ENCODE measurements around the gene GRPEL2.

Gene GRPEL2

DNA sequence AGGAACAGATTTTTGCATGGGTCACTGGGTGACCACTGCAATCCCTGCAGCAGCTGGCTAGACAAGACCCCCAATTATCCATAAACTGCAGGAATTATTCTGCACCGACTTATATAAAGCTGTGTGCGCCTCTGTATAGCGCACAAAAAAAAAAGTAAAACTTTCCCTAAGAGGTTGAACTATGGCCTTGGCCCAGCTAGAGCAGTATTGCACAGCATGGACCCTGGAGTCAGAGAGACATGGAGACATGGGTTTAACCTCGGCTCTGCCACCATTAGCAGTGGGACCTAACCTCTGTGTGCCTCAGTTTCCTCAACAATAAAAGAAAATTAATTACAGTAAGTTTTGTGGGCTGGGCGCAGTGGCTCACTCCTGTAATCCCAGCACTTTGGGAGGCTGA is 17.1 kb upstream of the GRPEL2 start:
- no peak for TF ChIP-seq SIN3A (IDR thresholded peaks at IDR 0.05; ENCODE audit: borderline replicate concordance, insufficient read depth, low read length)
- TF ChIP-seq POLR2AphosphoS5 (IDR thresholded peaks at IDR 0.05; ENCODE audit: low read depth, low read length): no peak
- TF ChIP-seq FOXP2 (optimal IDR thresholded peaks at IDR 0.05; ENCODE audit: borderline replicate concordance, extremely low read depth, extremely low read length, insufficient read depth): no peak
- TF ChIP-seq, protein P1, sequence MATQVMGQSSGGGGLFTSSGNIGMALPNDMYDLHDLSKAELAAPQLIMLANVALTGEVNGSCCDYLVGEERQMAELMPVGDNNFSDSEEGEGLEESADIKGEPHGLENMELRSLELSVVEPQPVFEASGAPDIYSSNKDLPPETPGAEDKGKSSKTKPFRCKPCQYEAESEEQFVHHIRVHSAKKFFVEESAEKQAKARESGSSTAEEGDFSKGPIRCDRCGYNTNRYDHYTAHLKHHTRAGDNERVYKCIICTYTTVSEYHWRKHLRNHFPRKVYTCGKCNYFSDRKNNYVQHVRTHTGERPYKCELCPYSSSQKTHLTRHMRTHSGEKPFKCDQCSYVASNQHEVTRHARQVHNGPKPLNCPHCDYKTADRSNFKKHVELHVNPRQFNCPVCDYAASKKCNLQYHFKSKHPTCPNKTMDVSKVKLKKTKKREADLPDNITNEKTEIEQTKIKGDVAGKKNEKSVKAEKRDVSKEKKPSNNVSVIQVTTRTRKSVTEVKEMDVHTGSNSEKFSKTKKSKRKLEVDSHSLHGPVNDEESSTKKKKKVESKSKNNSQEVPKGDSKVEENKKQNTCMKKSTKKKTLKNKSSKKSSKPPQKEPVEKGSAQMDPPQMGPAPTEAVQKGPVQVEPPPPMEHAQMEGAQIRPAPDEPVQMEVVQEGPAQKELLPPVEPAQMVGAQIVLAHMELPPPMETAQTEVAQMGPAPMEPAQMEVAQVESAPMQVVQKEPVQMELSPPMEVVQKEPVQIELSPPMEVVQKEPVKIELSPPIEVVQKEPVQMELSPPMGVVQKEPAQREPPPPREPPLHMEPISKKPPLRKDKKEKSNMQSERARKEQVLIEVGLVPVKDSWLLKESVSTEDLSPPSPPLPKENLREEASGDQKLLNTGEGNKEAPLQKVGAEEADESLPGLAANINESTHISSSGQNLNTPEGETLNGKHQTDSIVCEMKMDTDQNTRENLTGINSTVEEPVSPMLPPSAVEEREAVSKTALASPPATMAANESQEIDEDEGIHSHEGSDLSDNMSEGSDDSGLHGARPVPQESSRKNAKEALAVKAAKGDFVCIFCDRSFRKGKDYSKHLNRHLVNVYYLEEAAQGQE (IDR thresholded peaks at IDR 0.05; ENCODE audit: insufficient read depth in 1 of 2, low read depth in 2 of 2, low read length in 2 of 2): no peak
- TF ChIP-seq TAF1 (IDR thresholded peaks at IDR 0.05; ENCODE audit: borderline replicate concordance, insufficient read depth, low read length): no peak

DNA sequence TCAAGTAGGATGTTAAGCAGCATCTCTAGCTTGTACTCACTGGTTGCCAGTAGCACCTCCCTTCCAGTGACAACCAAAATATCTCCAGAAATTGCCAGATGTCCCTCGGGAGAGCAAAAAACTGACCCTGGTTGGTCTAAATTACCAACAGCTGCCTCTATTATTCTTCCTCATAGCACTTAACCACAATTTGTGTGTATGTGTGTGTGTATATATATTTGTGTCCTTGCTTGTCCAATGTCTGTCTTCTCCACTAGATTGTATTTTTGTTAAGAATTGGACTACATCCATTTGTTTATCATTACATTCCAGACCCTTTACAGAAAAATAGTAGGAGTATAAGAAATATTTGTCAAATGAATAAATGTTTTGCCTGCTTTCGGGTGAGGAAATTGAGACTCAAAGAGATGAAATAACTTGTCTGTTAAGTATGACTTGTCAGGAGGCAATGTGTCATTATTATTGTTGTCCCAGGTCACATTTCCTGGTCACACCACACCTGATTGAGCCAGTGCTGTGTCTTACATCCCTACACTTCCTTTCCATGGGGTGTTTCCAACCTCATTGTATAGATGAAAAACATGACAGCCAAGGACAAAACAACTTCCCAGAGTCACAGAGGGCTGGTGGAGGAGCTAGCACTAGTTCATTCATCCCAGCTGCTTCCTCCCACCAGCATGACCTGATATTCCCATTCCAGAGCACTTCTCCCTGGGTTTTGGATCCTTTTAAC is 11.4 kb upstream of the GRPEL2 start:
- no peak for TF ChIP-seq SIN3A (IDR thresholded peaks at IDR 0.05; ENCODE audit: borderline replicate concordance, insufficient read depth, low read length)
- no peak for TF ChIP-seq TAF1 (IDR thresholded peaks at IDR 0.05; ENCODE audit: borderline replicate concordance, insufficient read depth, low read length)

DNA sequence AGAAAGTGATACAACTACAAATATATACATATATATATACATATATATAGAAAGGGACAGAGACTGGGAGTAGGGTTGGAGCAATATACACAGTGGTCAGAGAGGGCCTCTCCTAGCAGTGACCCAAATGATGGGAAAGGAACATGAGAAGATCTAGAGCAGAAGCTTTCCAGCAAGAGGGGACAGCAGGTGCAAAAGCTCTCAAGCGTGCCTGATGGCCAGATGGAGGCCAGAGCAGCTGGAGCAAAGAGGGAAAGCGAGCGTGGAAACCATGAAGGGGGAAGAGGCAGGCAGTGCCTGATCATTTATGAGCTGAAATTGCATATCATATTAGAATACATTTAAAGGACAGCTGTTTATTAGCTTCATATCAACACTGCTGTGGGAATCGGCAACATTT is 7.6 kb upstream of the GRPEL2 start:
- TF ChIP-seq POLR2AphosphoS5 (IDR thresholded peaks at IDR 0.05; ENCODE audit: low read depth, low read length): no peak
- TF ChIP-seq SIN3A (IDR thresholded peaks at IDR 0.05; ENCODE audit: borderline replicate concordance, insufficient read depth, low read length): no peak
- TF ChIP-seq, protein P1 (IDR thresholded peaks at IDR 0.05; ENCODE audit: insufficient read depth in 1 of 2, low read depth in 2 of 2, low read length in 2 of 2): no peak
- no peak for TF ChIP-seq TAF1 (IDR thresholded peaks at IDR 0.05; ENCODE audit: borderline replicate concordance, insufficient read depth, low read length)
- no peak for TF ChIP-seq FOXP2 (optimal IDR thresholded peaks at IDR 0.05; ENCODE audit: borderline replicate concordance, extremely low read depth, extremely low read length, insufficient read depth)

DNA sequence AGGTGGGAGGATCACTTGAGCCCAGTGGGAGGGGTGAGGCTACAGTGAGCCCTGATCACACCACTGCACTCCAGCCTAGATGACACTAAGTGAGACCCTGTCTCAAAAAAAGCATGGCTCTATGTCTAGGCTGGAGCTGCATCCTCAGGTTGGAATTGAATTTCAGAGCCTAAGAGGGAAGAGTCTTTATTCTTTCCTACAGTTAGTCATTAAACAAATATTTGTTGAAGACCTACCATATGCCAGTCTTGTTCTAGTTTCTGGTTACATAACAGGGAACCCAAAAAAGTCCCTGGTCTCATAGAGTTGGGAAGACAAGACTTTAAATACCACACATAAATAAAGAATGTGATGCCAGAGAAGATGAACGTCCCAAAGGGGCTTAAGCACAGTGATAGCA is 6.9 kb upstream of the GRPEL2 start:
- TF ChIP-seq FOXP2 (optimal IDR thresholded peaks at IDR 0.05; ENCODE audit: borderline replicate concordance, extremely low read depth, extremely low read length, insufficient read depth) (no peak), POLR2AphosphoS5 (IDR thresholded peaks at IDR 0.05; ENCODE audit: low read depth, low read length) (no peak), SIN3A (IDR thresholded peaks at IDR 0.05; ENCODE audit: borderline replicate concordance, insufficient read depth, low read length) (no peak), TAF1 (IDR thresholded peaks at IDR 0.05; ENCODE audit: borderline replicate concordance, insufficient read depth, low read length) (no peak)
- TF ChIP-seq, protein P1 (IDR thresholded peaks at IDR 0.05; ENCODE audit: insufficient read depth in 1 of 2, low read depth in 2 of 2, low read length in 2 of 2): no peak

DNA sequence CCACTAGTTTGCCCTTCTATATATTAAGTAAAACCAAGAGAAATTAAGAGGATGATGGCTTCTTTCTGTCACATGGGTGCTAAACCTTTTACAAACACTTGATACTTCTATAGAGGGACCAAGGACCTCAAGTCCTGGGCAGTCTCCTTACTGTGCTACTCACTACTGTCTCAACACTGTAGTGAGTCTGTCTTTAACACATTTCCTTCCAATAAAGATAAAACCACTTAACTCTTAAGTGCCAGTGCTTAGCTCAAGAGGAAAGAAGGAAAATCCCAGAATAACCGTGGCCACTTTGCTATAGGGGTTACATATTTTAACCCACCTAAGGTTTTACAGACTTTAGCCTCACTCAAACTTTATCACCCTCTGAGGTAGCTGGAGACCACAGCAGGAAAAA is 4.4 kb upstream of the GRPEL2 start:
- TF ChIP-seq POLR2AphosphoS5 (IDR thresholded peaks at IDR 0.05; ENCODE audit: low read depth, low read length): no peak
- TF ChIP-seq, protein P1 (IDR thresholded peaks at IDR 0.05; ENCODE audit: insufficient read depth in 1 of 2, low read depth in 2 of 2, low read length in 2 of 2): no peak
- TF ChIP-seq SIN3A (IDR thresholded peaks at IDR 0.05; ENCODE audit: borderline replicate concordance, insufficient read depth, low read length): no peak
- no peak for TF ChIP-seq FOXP2 (optimal IDR thresholded peaks at IDR 0.05; ENCODE audit: borderline replicate concordance, extremely low read depth, extremely low read length, insufficient read depth)
- no peak for TF ChIP-seq TAF1 (IDR thresholded peaks at IDR 0.05; ENCODE audit: borderline replicate concordance, insufficient read depth, low read length)
